Non-pigmented ciliary epithelial cell (primary cell): Measurements from ENCODE around the gene TNFRSF19.
"Not testable (repeated sequence)": the region's sequence is repeated elsewhere in the genome, so short reads cannot be mapped to it uniquely, and the experiment has no call there.

Experiments
- DNase-seq: peaks from one replicate; pipeline ENCODE4 v3.0.0-alpha.2; 2010; ENCODE audit warnings: low read depth

TNFRSF19 gene

GRCh38 chr13:23570921-23571315 is 706 bp downstream of the TNFRSF19 start:
- no peak for DNase-seq

- DNase-seq = no peak
Observed at GRCh38 chr13:23571431-23571830, 1.2 kb downstream of the TNFRSF19 start.

GRCh38 chr13:23572836-23573235 is 2.6 kb downstream of the TNFRSF19 start:
- DNase-seq = no peak

GRCh38 chr13:23574421-23575145 is 4.4 kb downstream of the TNFRSF19 start:
- no peak for DNase-seq

GRCh38 chr13:23575632-23576031 is 5.4 kb downstream of the TNFRSF19 start:
- DNase-seq = no peak

- DNase-seq = no peak
Observed at GRCh38 chr13:23578411-23579071, 8.3 kb downstream of the TNFRSF19 start.

GRCh38 chr13:23579072-23579895 is 9.1 kb downstream of the TNFRSF19 start:
- DNase-seq = no peak

GRCh38 chr13:23579896-23580683 is 9.9 kb downstream of the TNFRSF19 start:
- no peak for DNase-seq

GRCh38 chr13:23580684-23581060 is 10.5 kb downstream of the TNFRSF19 start:
- no peak for DNase-seq

GRCh38 chr13:23583491-23583890 is 13.3 kb downstream of the TNFRSF19 start:
- DNase-seq = no peak

- no peak for DNase-seq
Observed at GRCh38 chr13:23584275-23584674, 14.1 kb downstream of the TNFRSF19 start.

GRCh38 chr13:23586336-23586735 is 16.1 kb downstream of the TNFRSF19 start:
- DNase-seq = no peak

GRCh38 chr13:23588666-23589065 is 18.5 kb downstream of the TNFRSF19 start:
- DNase-seq = no peak

- no peak for DNase-seq
Observed at GRCh38 chr13:23592596-23592995, 22.4 kb downstream of the TNFRSF19 start.

- DNase-seq = no peak
Observed at GRCh38 chr13:23593148-23593547, 22.9 kb downstream of the TNFRSF19 start.

- DNase-seq = not testable (repeated sequence)
Observed at GRCh38 chr13:23594290-23594689, 24.1 kb downstream of the TNFRSF19 start.

- no peak for DNase-seq
Observed at GRCh38 chr13:23598369-23598768, 28.2 kb downstream of the TNFRSF19 start.

- no peak for DNase-seq
Observed at GRCh38 chr13:23599083-23599925, 29.1 kb downstream of the TNFRSF19 start.

GRCh38 chr13:23600100-23600499 is 29.9 kb downstream of the TNFRSF19 start:
- no peak for DNase-seq

GRCh38 chr13:23600534-23600933 is 30.3 kb downstream of the TNFRSF19 start:
- DNase-seq = no peak

- no peak for DNase-seq
Observed at GRCh38 chr13:23605831-23606230, 35.6 kb downstream of the TNFRSF19 start.
